Measurements from ENCODE around the gene ZIC4. TPM values are rescaled to one million over a fixed set of nuclear protein-coding genes. Genes with fewer than 3 reads are reported as not detected.

Gene ZIC4
- total and polyA plus RNA-seq, 2 of the 8 experiments (the other 6 are each of a cell fraction or from before 2014, with no cell fraction given): 0.03 to 0.13 TPM

GRCh38 chr3:147395899-147396711, 10.2 kb downstream of the ZIC4 start (continued):
- TF ChIP-seq RNF2 (IDR thresholded peaks at IDR 0.05; ENCODE audit: borderline replicate concordance, low read depth, low read length, missing control alignments, poor library complexity, severe bottlenecking): peak; percentile 99
- no peak for TF ChIP-seq HDAC6 (IDR thresholded peaks at IDR 0.05; ENCODE audit: low read depth, low read length)
- TF ChIP-seq TCF12 (IDR thresholded peaks at IDR 0.05; ENCODE audit: low read depth, low read length): no peak
- no peak for TF ChIP-seq CHD2 (IDR thresholded peaks at IDR 0.05; ENCODE audit: low read length)
- TF ChIP-seq SUZ12 (IDR thresholded peaks at IDR 0.05; ENCODE audit: low read length): peak; percentile 100
- TF ChIP-seq, protein P1, sequence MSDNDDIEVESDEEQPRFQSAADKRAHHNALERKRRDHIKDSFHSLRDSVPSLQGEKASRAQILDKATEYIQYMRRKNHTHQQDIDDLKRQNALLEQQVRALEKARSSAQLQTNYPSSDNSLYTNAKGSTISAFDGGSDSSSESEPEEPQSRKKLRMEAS (IDR thresholded peaks at IDR 0.05): peak; percentile 41
- no peak for TF ChIP-seq FOSL1 (IDR thresholded peaks at IDR 0.05; ENCODE audit: insufficient read depth, low read depth, low read length)
- TF ChIP-seq HDAC2 (IDR thresholded peaks at IDR 0.05; ENCODE audit: borderline replicate concordance in 1 of 2, low read depth in 2 of 2, low read length in 2 of 2): no peak
- TF ChIP-seq EGR1 (IDR thresholded peaks at IDR 0.05; ENCODE audit: borderline replicate concordance, low read depth, low read length): no peak
- TF ChIP-seq SP2 (IDR thresholded peaks at IDR 0.05; ENCODE audit: low read length): no peak
- peak; percentile 99 for TF ChIP-seq EZH2 (IDR thresholded peaks at IDR 0.05; ENCODE audit: low read depth, low read length, severe bottlenecking)
- TF ChIP-seq JUND (IDR thresholded peaks at IDR 0.05; ENCODE audit: low read length): no peak
- peak; percentile 24 for TF ChIP-seq CTBP2 (IDR thresholded peaks at IDR 0.05; ENCODE audit: borderline replicate concordance, insufficient read depth, insufficient read length, low read length)
- no peak for TF ChIP-seq SRF (IDR thresholded peaks at IDR 0.05; ENCODE audit: low read depth, low read length)
- TF ChIP-seq TEAD4 (IDR thresholded peaks at IDR 0.05; ENCODE audit: low read depth, low read length): no peak
- TF ChIP-seq, protein P2, sequence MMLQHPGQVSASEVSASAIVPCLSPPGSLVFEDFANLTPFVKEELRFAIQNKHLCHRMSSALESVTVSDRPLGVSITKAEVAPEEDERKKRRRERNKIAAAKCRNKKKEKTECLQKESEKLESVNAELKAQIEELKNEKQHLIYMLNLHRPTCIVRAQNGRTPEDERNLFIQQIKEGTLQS (IDR thresholded peaks at IDR 0.05; ENCODE audit: insufficient read depth, low read depth, low read length): no peak
- TF ChIP-seq CEBPB (IDR thresholded peaks at IDR 0.05; ENCODE audit: low read depth, low read length): no peak
- TF ChIP-seq KDM4A (IDR thresholded peaks at IDR 0.05; ENCODE audit: low read depth, low read length, severe bottlenecking): peak; percentile 58
- no peak for TF ChIP-seq SIRT6 (IDR thresholded peaks at IDR 0.05; ENCODE audit: low read length)
- TF ChIP-seq SIN3A (conservative IDR thresholded peaks at IDR 0.05 in 1 of 2, IDR thresholded peaks at IDR 0.05 in 1 of 2; ENCODE audit: low read depth in 1 of 2, low read length in 2 of 2): no peak
- TF ChIP-seq CBX8 (IDR thresholded peaks at IDR 0.05; ENCODE audit: borderline replicate concordance, low read depth, low read length): peak; percentile 86; the same call in 1 of the 2 replicates

Measured in H1 (cell line).